Hepatocyte (in vitro differentiated cells): ENCODE measurements around the gene FRMD7. TPM values are rescaled to one million over a fixed set of nuclear protein-coding genes. Genes with fewer than 3 reads are reported as not detected.

ENCODE experiments used
- DNase-seq: peaks from one replicate; pipeline ENCODE4 v3.0.0-alpha.2; 2016; ENCODE audit warnings: low spot score
- H2AFZ ChIP-seq: fragments of 200-600 bp; sonication (generic); 2 replicates; pipeline ENCODE4 v1.6.0; 2016; ENCODE audit warnings: antibody characterized with exemption, mild to moderate bottlenecking
- H3K27ac ChIP-seq: fragments of 200-600 bp; sonication (generic); 2 replicates; pipeline ENCODE4 v1.5.1; 2016; ENCODE audit warnings: mild to moderate bottlenecking
- H3K27me3 ChIP-seq: fragments of 200-600 bp; sonication (generic); 2 replicates; pipeline ENCODE4 v1.6.1; 2016
- H3K36me3 ChIP-seq: fragments of 200-600 bp; sonication (generic); replicated peaks from 2 replicates; pipeline ENCODE4 v1.5.1; 2016; ENCODE audit warnings: low read depth; ENCODE audit not compliant: insufficient read depth
- H3K4me1 ChIP-seq: fragments of 200-600 bp; sonication (generic); 2 replicates; pipeline ENCODE4 v1.5.1; 2016; ENCODE audit warnings: mild to moderate bottlenecking, moderate library complexity; ENCODE audit not compliant: insufficient read depth
- H3K4me2 ChIP-seq: fragments of 200-600 bp; sonication (generic); 2 replicates; pipeline ENCODE4 v1.6.0; 2016
- H3K4me3 ChIP-seq: fragments of 200-600 bp; sonication (generic); 2 replicates; pipeline ENCODE4 v1.5.1; 2016; ENCODE audit warnings: mild to moderate bottlenecking
- H3K79me2 ChIP-seq: fragments of 200-600 bp; sonication (generic); 2 replicates; pipeline ENCODE4 v1.6.0; 2017; ENCODE audit warnings: mild to moderate bottlenecking
- H3K9me2 ChIP-seq: fragments of 200-600 bp; sonication (generic); replicated peaks from 2 replicates; pipeline ENCODE4 v1.6.0; 2017; ENCODE audit warnings: mild to moderate bottlenecking; ENCODE audit not compliant: insufficient read depth
- H3K9me3 ChIP-seq: fragments of 200-600 bp; sonication (generic); 2 replicates; pipeline ENCODE4 v1.5.1; 2016; ENCODE audit warnings: low read depth, mild to moderate bottlenecking
- H4K20me1 ChIP-seq: fragments of 200-600 bp; sonication (generic); 2 replicates; pipeline ENCODE4 v1.6.0; 2016; ENCODE audit warnings: mild to moderate bottlenecking; ENCODE audit not compliant: insufficient read depth, poor library complexity, severe bottlenecking
- CTCF ChIP-seq: fragments of 200-600 bp; sonication (generic); IDR thresholded peaks from 2 replicates; pipeline ENCODE4 v1.5.1; 2016; ENCODE audit warnings: antibody characterized with exemption, mild to moderate bottlenecking; ENCODE audit not compliant: poor library complexity
- EZH2 ChIP-seq: fragments of 200-600 bp; sonication (generic); IDR thresholded peaks from 2 replicates; pipeline ENCODE4 v1.6.1; 2016; ENCODE audit warnings: antibody characterized with exemption, mild to moderate bottlenecking, borderline replicate concordance
- EZH2phosphoT487 ChIP-seq: fragments of 200-600 bp; sonication (generic); IDR thresholded peaks from one replicate; pipeline ENCODE4 v1.6.1; 2018; ENCODE audit warnings: antibody characterized with exemption, mild to moderate bottlenecking, low read depth, moderate library complexity; ENCODE audit not compliant: unreplicated experiment, severe bottlenecking
- WGBS: methylation state at CpG from one replicate; pipeline ENCODE4 v1.1.6; 2016; ENCODE audit warnings: low lambda C conversion rate; ENCODE audit errors: missing lambda C conversion rate; 5-methylcytosine and 5-hydroxymethylcytosine counted together
- polyA plus RNA-seq: library from polyadenylated mRNA; unstranded; fragments of >200 nt; fragmentation: Nextera tagmentation; extraction: Ambion mirVana; gene quantifications from 2 replicates; pipeline ENCODE4 v1.2.1, GENCODE V29; 2016
- total RNA-seq: library from RNA; depleted of rRNA; stranded (reverse); fragments of >200 nt; gene quantifications from 2 replicates; pipeline ENCODE4 v1.2.3, GENCODE V29; 2014

Gene FRMD7
- total and polyA plus RNA-seq, 2 experiments from 2014 or later: not detected

GRCh38 chrX:132120913-132121312 lies 6.9 kb downstream of the FRMD7 start:
- TF ChIP-seq CTCF: no peak
- TF ChIP-seq EZH2: no peak

GRCh38 chrX:132119821-132120515 lies 7.9 kb downstream of the FRMD7 start:
- TF ChIP-seq CTCF (no peak), EZH2phosphoT487 (no peak), EZH2 (no peak)
- Histone ChIP-seq H3K9me3 (no peaks in the 10 kb centered on the region), H3K27ac (no peak overlapping the region), H3K36me3 (no peaks in the 10 kb centered on the region), H2AFZ (no peak overlapping the region), H3K79me2 (no peaks in the 10 kb centered on the region), H3K4me3 (no peak overlapping the region), H3K4me1 (no peaks in the 10 kb centered on the region), H4K20me1 (no peaks in the 10 kb centered on the region), H3K4me2 (no peak overlapping the region), H3K9me2 (no peaks in the 10 kb centered on the region), H3K27me3 (no peaks in the 10 kb centered on the region)
- WGBS: 69% methylated on average over 12 of the region's 12 CpGs
- no peak for DNase-seq

More at GRCh38 chrX:132120913-132121312, 6.9 kb downstream of the FRMD7 start:
- 57% methylated on average over 4 of the region's 4 CpGs for WGBS
- Histone ChIP-seq H3K27me3 (no peaks in the 10 kb centered on the region), H3K4me1 (no peaks in the 10 kb centered on the region), H3K36me3 (no peaks in the 10 kb centered on the region), H2AFZ (no peak overlapping the region), H3K4me2 (no peak overlapping the region), H3K27ac (no peak overlapping the region), H4K20me1 (no peaks in the 10 kb centered on the region), H3K4me3 (no peak overlapping the region), H3K9me2 (no peaks in the 10 kb centered on the region), H3K79me2 (no peaks in the 10 kb centered on the region), H3K9me3 (no peaks in the 10 kb centered on the region)
- no peak for DNase-seq

GRCh38 chrX:132119283-132119682 lies 8.5 kb downstream of the FRMD7 start:
- TF ChIP-seq CTCF (no peak), EZH2phosphoT487 (no peak), EZH2 (no peak)
- Histone ChIP-seq H2AFZ (no peak overlapping the region), H3K4me3 (no peak overlapping the region), H3K4me1 (no peaks in the 10 kb centered on the region), H3K4me2 (no peak overlapping the region), H3K79me2 (no peaks in the 10 kb centered on the region), H3K9me3 (no peaks in the 10 kb centered on the region), H3K9me2 (no peaks in the 10 kb centered on the region), H3K27ac (no peak overlapping the region), H3K36me3 (no peaks in the 10 kb centered on the region), H3K27me3 (no peaks in the 10 kb centered on the region), H4K20me1 (no peaks in the 10 kb centered on the region)
- 52% methylated on average over 3 of the region's 3 CpGs for WGBS
- DNase-seq: no peak

GRCh38 chrX:132118358-132118757 lies 9.5 kb downstream of the FRMD7 start:
- no peaks in the 10 kb centered on the region for H3K79me2 ChIP-seq
- no peaks in the 10 kb centered on the region for H3K4me1 ChIP-seq
- TF ChIP-seq EZH2: no peak
- no peak for TF ChIP-seq CTCF
- TF ChIP-seq EZH2phosphoT487: no peak
- DNase-seq: no peak
- H3K9me2 ChIP-seq: no peaks in the 10 kb centered on the region
- no peaks in the 10 kb centered on the region for H3K36me3 ChIP-seq
- no peaks in the 10 kb centered on the region for H3K27me3 ChIP-seq
- WGBS: 93% methylated on average over 4 of the region's 4 CpGs
- H3K4me3 ChIP-seq: no peak overlapping the region
- H4K20me1 ChIP-seq: no peaks in the 10 kb centered on the region
- H3K4me2 ChIP-seq: no peak overlapping the region
- H3K27ac ChIP-seq: no peak overlapping the region
- H2AFZ ChIP-seq: no peak overlapping the region
- H3K9me3 ChIP-seq: no peaks in the 10 kb centered on the region
